Body of pancreas (tissue), 4 donors: Measurements from ENCODE around the gene SLC16A11. TPM values are rescaled to one million over a fixed set of nuclear protein-coding genes. Genes with fewer than 3 reads are reported as not detected.
A peak's percentile ranks its signal among the peaks of the same experiment; 100 is the strongest.

ENCODE experiments used
- ATAC-seq: fragments of 150-250 bp; one replicate; pipeline ENCODE4 v1.9.1; 2016
- DNase-seq, 4 donors: peaks; one replicate each; pipeline ENCODE4 v3.0.0-alpha.2; 2019
- H3K27ac ChIP-seq, 4 donors: fragments of 200-600 bp; sonication (generic); 1 replicate in 3 of 4; 2 replicates in 1 of 4; pipeline versions ENCODE4 v1.5.1 to v1.6.1; 2016 to 2019; ENCODE audit warnings: mild to moderate bottlenecking in 1 of 4, mixed read lengths in 1 of 4, moderate library complexity in 1 of 4
- H3K27me3 ChIP-seq, 2 donors: fragments of 200-600 bp; sonication (generic); one replicate each; pipeline ENCODE4 v1.6.0; 2016; ENCODE audit warnings: mild to moderate bottlenecking in 1 of 2
- H3K36me3 ChIP-seq, 2 donors: fragments of 200-600 bp; sonication (generic); replicated peaks in 1 of 2; 2 replicates each; pipeline ENCODE4 v1.5.1; 2016; ENCODE audit warnings: low read depth in 2 of 2; ENCODE audit not compliant: insufficient read depth in 1 of 2
- H3K4me1 ChIP-seq: fragments of 200-600 bp; sonication (generic); one replicate; pipeline ENCODE4 v1.6.0; 2016
- H3K4me3 ChIP-seq, 2 donors: fragments of 200-600 bp; sonication (generic); 1 replicate in 1 of 2; 2 replicates in 1 of 2; pipeline ENCODE4 v1.5.1; 2016 to 2019
- H3K9me3 ChIP-seq, 3 donors: fragments of 200-600 bp; sonication (generic); 1 replicate in 2 of 3; 2 replicates in 1 of 3; pipeline ENCODE4 v1.5.1; 2016
- POLR2A ChIP-seq, 3 donors: fragments of 450-650 bp; IDR thresholded peaks; one replicate each; pipeline ENCODE4 v1.6.1; 2016; ENCODE audit warnings: antibody characterized with exemption in 3 of 3, mild to moderate bottlenecking in 2 of 3
- WGBS, 2 donors: methylation state at CpG; one replicate each; pipeline ENCODE4 v1.1.5; 2017; 5-methylcytosine and 5-hydroxymethylcytosine counted together
- intact Hi-C: fragments of 100-400 bp; cut with DNase I; formaldehyde crosslinking; loops from one replicate; pipeline ENCODE4 v1.15.1; 2023
- total RNA-seq, 2 donors: library from RNA; depleted of rRNA; stranded (reverse); fragments of >200 nt; gene quantifications; one replicate each; pipeline ENCODE4 v1.1.0, GENCODE V29; 2016
- TF ChIP-seq, protein P1 (sequence below), 7 experiments: fragments of 450-650 bp in 4 of 7; fragments of 200-600 bp in 3 of 7; sonication (generic) in 3 of 7; IDR thresholded peaks; one replicate each; pipeline ENCODE4 v1.5.1; 2016 to 2019; ENCODE audit warnings: antibody characterized with exemption in 7 of 7

The SLC16A11 gene
- total RNA-seq, 2 donors from 2014 or later, result 4.2 to 10.9 TPM

DNA sequence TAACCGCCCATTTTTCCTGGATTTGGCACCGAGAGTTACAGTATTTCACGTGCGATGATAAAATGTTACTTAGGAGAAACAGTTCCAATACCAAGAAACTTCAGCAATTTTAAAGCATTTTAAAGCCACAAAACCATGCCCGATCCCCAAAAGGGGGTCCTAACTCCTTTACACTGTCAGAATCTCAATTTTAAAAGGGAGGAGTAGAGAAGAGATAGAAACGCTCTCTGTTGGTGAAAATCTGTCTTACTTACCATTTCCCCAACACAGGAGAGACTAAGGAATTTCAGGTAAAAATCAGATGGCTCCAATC, 32.0 kb downstream of the SLC16A11 start:
- DNase-seq (no peak), ATAC-seq (no peak)
- Histone ChIP-seq H3K4me3 (peak overlapping the region; percentile 32 to 76), H3K27ac (peak overlapping the region; percentile 94 to 97 (median 96)), H3K9me3 (no peaks in the 10 kb centered on the region), H3K36me3 (no peaks in the 10 kb centered on the region), H3K4me1 (peaks cover 38% of the 10 kb centered on the region), H3K27me3 (no peaks in the 10 kb centered on the region)
- 0 to 1% methylated on average over 6 of the region's 6 CpGs for WGBS, 2 donors
- intact Hi-C loops, result no loop called here
- TF ChIP-seq, protein P1, sequence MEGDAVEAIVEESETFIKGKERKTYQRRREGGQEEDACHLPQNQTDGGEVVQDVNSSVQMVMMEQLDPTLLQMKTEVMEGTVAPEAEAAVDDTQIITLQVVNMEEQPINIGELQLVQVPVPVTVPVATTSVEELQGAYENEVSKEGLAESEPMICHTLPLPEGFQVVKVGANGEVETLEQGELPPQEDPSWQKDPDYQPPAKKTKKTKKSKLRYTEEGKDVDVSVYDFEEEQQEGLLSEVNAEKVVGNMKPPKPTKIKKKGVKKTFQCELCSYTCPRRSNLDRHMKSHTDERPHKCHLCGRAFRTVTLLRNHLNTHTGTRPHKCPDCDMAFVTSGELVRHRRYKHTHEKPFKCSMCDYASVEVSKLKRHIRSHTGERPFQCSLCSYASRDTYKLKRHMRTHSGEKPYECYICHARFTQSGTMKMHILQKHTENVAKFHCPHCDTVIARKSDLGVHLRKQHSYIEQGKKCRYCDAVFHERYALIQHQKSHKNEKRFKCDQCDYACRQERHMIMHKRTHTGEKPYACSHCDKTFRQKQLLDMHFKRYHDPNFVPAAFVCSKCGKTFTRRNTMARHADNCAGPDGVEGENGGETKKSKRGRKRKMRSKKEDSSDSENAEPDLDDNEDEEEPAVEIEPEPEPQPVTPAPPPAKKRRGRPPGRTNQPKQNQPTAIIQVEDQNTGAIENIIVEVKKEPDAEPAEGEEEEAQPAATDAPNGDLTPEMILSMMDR (IDR thresholded peaks at IDR 0.05), result no peak
- no peak for TF ChIP-seq POLR2A (IDR thresholded peaks at IDR 0.05)

DNA sequence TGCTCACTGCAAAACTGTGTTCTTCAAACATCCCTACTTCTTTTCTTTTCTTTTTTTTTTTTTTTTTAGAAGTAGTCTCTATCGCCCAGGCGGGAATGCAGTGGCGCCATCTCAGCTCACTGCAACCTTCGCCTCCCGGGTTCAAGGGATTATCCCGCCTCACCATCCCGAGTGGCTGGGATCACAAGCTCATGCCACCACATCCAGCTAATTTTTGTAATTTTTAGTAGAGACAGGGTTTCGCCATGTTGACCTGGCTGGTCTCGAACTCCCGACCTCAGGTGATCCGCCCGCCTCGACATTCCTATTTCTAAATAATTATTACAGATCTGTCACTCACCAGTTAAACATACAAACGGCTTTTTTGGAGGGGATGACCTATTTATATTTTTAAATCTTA, 32.5 kb downstream of the SLC16A11 start:
- DNase-seq (no peak), ATAC-seq (no peak)
- H3K4me1 ChIP-seq, result peaks cover 38% of the 10 kb centered on the region
- peak overlapping the region; percentile 32 to 76 for H3K4me3 ChIP-seq
- no peak for TF ChIP-seq POLR2A (IDR thresholded peaks at IDR 0.05)
- TF ChIP-seq, protein P1 (IDR thresholded peaks at IDR 0.05), result no peak
- H3K9me3 ChIP-seq, result no peaks in the 10 kb centered on the region
- H3K27ac ChIP-seq, result peak overlapping the region in 2 of 4 donors; percentile 96
- WGBS, 2 donors, result 25 to 32% methylated on average over 14 of the region's 14 CpGs
- no peaks in the 10 kb centered on the region for H3K36me3 ChIP-seq
- intact Hi-C loops, result no loop called here
- no peaks in the 10 kb centered on the region for H3K27me3 ChIP-seq

DNA sequence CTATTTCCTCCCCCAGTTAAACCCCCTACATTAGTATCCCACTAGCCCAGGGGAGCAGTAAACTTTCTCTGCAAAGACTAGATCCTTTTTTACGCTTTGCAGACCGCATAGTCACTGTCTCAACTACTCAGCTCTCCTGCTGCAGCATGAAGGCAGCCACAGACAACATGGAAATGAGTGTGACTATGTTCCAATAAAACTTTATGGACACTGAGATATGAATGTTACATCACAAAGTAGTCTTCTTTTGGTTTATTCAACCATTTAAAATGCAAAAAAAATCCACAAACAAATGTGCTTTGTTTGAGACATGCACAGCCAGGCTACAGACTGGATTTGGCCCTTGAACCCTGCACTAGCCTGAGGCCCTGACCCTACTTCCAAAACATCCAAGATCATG, 33.4 kb downstream of the SLC16A11 start:
- H3K36me3 ChIP-seq, result no peaks in the 10 kb centered on the region
- no peaks in the 10 kb centered on the region for H3K9me3 ChIP-seq
- H3K27ac ChIP-seq, result no peak overlapping the region
- H3K4me3 ChIP-seq, result no peak overlapping the region
- TF ChIP-seq, protein P1 (IDR thresholded peaks at IDR 0.05), result no peak
- no peak for TF ChIP-seq POLR2A (IDR thresholded peaks at IDR 0.05)
- no peak for DNase-seq
- no peaks in the 10 kb centered on the region for H3K27me3 ChIP-seq
- H3K4me1 ChIP-seq, result peaks cover 34% of the 10 kb centered on the region
- no peak for ATAC-seq
- WGBS, 2 donors, result 95 to 100% methylated on average over 2 of the region's 2 CpGs
- intact Hi-C loops, result no loop called here

DNA sequence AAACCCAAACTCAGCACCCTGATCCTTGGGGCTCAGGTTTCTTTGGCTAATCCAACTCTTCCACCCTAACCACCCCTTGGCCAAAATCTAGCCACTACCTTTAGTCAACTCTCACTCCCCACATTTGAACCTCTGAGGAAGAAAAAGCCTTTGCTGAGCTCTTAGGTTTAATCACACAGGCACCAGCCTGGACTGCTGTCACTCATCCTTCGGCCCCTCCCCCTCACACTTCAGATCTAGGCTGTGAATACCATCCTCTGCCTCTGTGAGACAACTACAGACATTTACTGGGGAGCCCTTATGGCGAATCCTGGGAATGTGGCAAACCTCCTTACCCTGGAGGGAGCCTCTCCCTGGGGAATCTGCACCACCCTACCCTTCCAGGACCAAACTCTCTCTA, 36.7 kb downstream of the SLC16A11 start:
- H3K4me3 ChIP-seq, result no peak overlapping the region
- peaks cover 3 to 4% of the 10 kb centered on the region in 2 donors for H3K36me3 ChIP-seq
- no peak overlapping the region for H3K27ac ChIP-seq
- H3K9me3 ChIP-seq, result no peaks in the 10 kb centered on the region
- WGBS, 2 donors, result 75 to 82% methylated on average over 2 of the region's 2 CpGs
- no peaks in the 10 kb centered on the region for H3K27me3 ChIP-seq
- intact Hi-C loops, result loop anchor here (10.0 kb wide), 1 partner anchor 92 kb away; no protein-coding TSS in a partner anchor
- H3K4me1 ChIP-seq, result peaks cover 19% of the 10 kb centered on the region
- TF ChIP-seq POLR2A (IDR thresholded peaks at IDR 0.05), result no peak
- TF ChIP-seq, protein P1 (IDR thresholded peaks at IDR 0.05), result no peak
- DNase-seq (no peak), ATAC-seq (no peak)

DNA sequence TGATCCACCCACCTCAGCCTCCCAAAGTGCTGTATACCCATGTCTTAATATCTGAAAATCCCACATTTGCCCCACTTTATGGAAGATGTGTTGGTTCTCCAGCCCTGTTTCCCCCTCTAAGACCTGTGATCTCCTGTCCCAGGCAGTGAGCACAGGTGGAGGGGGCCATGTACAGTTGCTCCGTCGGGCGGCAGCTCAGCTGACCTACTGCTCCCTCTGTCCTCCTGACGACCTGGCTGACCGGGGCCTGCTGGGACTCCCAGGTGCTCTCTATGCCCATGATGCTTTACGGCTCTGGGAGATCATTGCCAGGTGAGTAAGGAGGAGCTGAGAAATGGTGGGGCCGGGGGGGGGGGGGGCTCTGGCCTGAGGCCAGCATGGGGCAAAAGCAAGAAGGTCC, 38.2 kb downstream of the SLC16A11 start:
- intact Hi-C loops, result loop anchor here (10.0 kb wide), 1 partner anchor 91 kb away; no protein-coding TSS in a partner anchor
- no peak for TF ChIP-seq POLR2A (IDR thresholded peaks at IDR 0.05)
- TF ChIP-seq, protein P1 (IDR thresholded peaks at IDR 0.05), result no peak
- H3K4me3 ChIP-seq, result no peak overlapping the region

More for the DNA sequence above, 38.2 kb downstream of the SLC16A11 start:
- H3K27ac ChIP-seq, result no peak overlapping the region
- no peak for ATAC-seq
- H3K4me1 ChIP-seq, result peaks cover 8% of the 10 kb centered on the region
- no peak for DNase-seq
- H3K27me3 ChIP-seq, result no peaks in the 10 kb centered on the region
- 77% methylated on average over 6 of the region's 7 CpGs; no CpG with 5 or more reads in 1 of the 2 donors for WGBS, 2 donors
- H3K9me3 ChIP-seq, result no peaks in the 10 kb centered on the region
- H3K36me3 ChIP-seq, result peaks cover 6 to 8% of the 10 kb centered on the region in 2 donors
